H1 (cell line): ENCODE measurements around the gene MRPS25. TPM values are rescaled to one million over a fixed set of nuclear protein-coding genes. Genes with fewer than 3 reads are reported as not detected.

Experiments
- ASH2L ChIP-seq: fragments of 200-600, 300-600 bp; sonication (generic); IDR thresholded peaks from one replicate; pipeline ENCODE4 v1.7.1; 2017; ENCODE audit warnings: low read length
- polyA plus RNA-seq, 7 experiments: library from polyadenylated mRNA; depleted of rRNA in 3 of 7; stranded (reverse) in 5 of 7; unstranded in 2 of 7; fragments of >200 nt in 5 of 7; fragments of 200-250 nt in 2 of 7; gene quantifications; 1 replicate in 5 of 7; 2 replicates in 1 of 7; 4 replicates in 1 of 7; pipeline versions ENCODE4 v1.2.1 to v1.2.3, GENCODE V29; 2011 to 2013; ENCODE audit warnings: missing spikeins in 2 of 7, mixed read lengths in 2 of 7
- total RNA-seq: library from RNA; stranded (reverse); fragmentation: NEBNext Ultra II Directional; extraction: Animal tissue kit (Norgen Biotek cat#: 25700); gene quantifications from 2 replicates; pipeline ENCODE4 v1.2.1, GENCODE V29; 2021
- TF ChIP-seq, protein P1 (sequence below): fragments of 300-600 bp; sonication (generic); IDR thresholded peaks from 2 replicates; pipeline ENCODE4 v1.7.1; 2012; ENCODE audit warnings: low read length, moderate library complexity, mild to moderate bottlenecking, inconsistent platforms; ENCODE audit not compliant: insufficient replicate concordance

The MRPS25 gene
- total and polyA plus RNA-seq, 2 of the 8 experiments (the other 6 are each of a cell fraction or from before 2014, with no cell fraction given): 23.0 to 56.5 TPM

DNA sequence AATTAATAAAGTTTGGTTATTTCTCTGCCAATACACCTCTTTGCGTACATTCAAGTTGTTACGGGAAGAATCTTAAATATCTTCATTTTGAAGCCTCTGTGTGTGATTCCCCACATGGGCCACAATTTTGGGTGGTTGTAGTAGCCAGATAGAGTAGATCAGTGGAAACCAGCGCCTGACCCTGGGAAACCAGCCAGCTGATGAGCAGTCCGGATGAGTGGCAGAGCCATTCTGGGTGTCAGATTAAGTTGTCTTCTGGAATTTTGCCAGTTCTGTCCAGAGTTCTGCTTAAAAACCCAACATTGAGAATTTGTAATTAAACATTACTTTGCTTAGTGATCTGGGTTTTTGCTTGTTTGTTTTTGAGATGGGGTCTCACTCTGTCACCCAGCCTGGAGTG, 49.7 kb downstream of the MRPS25 start (continued):
- no peak for TF ChIP-seq ASH2L
- TF ChIP-seq, protein P1, sequence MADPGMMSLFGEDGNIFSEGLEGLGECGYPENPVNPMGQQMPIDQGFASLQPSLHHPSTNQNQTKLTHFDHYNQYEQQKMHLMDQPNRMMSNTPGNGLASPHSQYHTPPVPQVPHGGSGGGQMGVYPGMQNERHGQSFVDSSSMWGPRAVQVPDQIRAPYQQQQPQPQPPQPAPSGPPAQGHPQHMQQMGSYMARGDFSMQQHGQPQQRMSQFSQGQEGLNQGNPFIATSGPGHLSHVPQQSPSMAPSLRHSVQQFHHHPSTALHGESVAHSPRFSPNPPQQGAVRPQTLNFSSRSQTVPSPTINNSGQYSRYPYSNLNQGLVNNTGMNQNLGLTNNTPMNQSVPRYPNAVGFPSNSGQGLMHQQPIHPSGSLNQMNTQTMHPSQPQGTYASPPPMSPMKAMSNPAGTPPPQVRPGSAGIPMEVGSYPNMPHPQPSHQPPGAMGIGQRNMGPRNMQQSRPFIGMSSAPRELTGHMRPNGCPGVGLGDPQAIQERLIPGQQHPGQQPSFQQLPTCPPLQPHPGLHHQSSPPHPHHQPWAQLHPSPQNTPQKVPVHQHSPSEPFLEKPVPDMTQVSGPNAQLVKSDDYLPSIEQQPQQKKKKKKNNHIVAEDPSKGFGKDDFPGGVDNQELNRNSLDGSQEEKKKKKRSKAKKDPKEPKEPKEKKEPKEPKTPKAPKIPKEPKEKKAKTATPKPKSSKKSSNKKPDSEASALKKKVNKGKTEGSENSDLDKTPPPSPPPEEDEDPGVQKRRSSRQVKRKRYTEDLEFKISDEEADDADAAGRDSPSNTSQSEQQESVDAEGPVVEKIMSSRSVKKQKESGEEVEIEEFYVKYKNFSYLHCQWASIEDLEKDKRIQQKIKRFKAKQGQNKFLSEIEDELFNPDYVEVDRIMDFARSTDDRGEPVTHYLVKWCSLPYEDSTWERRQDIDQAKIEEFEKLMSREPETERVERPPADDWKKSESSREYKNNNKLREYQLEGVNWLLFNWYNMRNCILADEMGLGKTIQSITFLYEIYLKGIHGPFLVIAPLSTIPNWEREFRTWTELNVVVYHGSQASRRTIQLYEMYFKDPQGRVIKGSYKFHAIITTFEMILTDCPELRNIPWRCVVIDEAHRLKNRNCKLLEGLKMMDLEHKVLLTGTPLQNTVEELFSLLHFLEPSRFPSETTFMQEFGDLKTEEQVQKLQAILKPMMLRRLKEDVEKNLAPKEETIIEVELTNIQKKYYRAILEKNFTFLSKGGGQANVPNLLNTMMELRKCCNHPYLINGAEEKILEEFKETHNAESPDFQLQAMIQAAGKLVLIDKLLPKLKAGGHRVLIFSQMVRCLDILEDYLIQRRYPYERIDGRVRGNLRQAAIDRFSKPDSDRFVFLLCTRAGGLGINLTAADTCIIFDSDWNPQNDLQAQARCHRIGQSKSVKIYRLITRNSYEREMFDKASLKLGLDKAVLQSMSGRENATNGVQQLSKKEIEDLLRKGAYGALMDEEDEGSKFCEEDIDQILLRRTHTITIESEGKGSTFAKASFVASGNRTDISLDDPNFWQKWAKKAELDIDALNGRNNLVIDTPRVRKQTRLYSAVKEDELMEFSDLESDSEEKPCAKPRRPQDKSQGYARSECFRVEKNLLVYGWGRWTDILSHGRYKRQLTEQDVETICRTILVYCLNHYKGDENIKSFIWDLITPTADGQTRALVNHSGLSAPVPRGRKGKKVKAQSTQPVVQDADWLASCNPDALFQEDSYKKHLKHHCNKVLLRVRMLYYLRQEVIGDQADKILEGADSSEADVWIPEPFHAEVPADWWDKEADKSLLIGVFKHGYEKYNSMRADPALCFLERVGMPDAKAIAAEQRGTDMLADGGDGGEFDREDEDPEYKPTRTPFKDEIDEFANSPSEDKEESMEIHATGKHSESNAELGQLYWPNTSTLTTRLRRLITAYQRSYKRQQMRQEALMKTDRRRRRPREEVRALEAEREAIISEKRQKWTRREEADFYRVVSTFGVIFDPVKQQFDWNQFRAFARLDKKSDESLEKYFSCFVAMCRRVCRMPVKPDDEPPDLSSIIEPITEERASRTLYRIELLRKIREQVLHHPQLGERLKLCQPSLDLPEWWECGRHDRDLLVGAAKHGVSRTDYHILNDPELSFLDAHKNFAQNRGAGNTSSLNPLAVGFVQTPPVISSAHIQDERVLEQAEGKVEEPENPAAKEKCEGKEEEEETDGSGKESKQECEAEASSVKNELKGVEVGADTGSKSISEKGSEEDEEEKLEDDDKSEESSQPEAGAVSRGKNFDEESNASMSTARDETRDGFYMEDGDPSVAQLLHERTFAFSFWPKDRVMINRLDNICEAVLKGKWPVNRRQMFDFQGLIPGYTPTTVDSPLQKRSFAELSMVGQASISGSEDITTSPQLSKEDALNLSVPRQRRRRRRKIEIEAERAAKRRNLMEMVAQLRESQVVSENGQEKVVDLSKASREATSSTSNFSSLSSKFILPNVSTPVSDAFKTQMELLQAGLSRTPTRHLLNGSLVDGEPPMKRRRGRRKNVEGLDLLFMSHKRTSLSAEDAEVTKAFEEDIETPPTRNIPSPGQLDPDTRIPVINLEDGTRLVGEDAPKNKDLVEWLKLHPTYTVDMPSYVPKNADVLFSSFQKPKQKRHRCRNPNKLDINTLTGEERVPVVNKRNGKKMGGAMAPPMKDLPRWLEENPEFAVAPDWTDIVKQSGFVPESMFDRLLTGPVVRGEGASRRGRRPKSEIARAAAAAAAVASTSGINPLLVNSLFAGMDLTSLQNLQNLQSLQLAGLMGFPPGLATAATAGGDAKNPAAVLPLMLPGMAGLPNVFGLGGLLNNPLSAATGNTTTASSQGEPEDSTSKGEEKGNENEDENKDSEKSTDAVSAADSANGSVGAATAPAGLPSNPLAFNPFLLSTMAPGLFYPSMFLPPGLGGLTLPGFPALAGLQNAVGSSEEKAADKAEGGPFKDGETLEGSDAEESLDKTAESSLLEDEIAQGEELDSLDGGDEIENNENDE: no peak
- TF ChIP-seq, all 59 proteins: peak for 0
